A549 (cell line): ENCODE measurements around the gene RNF126. TPM values are rescaled to one million over a fixed set of nuclear protein-coding genes. Genes with fewer than 3 reads are reported as not detected.

Experiments
- ATAC-seq, 2 experiments: fragments of 200-7000 bp in 1 of 2; fragments of >200 bp in 1 of 2; cut with Nextera tagmentation in 1 of 2; cut with Tn5 transposase in 1 of 2; 3 replicates each; pipeline versions ENCODE4 v1.8.0 to v1.9.1; 2018 to 2020; ENCODE audit warnings: mild to moderate bottlenecking in 1 of 2, moderate library complexity in 1 of 2
- CTCF ChIA-PET: fragments of 300-600 bp; sonication (Branson Sonifier 250); formaldehyde crosslinking; extraction: SDS; loops from one replicate; lab custom pipeline; 2021; ENCODE audit warnings: antibody characterized with exemption, inconsistent platforms; lab: Yijun Ruan, JAX
- POLR2A ChIA-PET: fragments of 350-600 bp; formaldehyde crosslinking; extraction: SDS; loops from one replicate; lab custom pipeline; 2021; ENCODE audit warnings: antibody characterized with exemption, inconsistent platforms; lab: Yijun Ruan, JAX
- DNase-seq, 2 experiments: peaks; one replicate each; pipeline versions ENCODE4 v3.0.0 to v3.0.0-alpha.2; 2011 to 2016; ENCODE audit warnings: low read depth in 1 of 2, low spot score in 1 of 2
- FAIRE-seq: peaks from 2 replicates; lab custom pipeline; 2011; peaks lifted over from hg19 to GRCh38; lab: Jason Lieb, UNC
- H3K27ac ChIP-seq, 2 experiments: fragments of >200 bp; sonication (Bioruptor Twin); formaldehyde crosslinking; 3 replicates each; pipeline ENCODE4 v1.5.1; 2016 to 2017
- H3K4me1 ChIP-seq: fragments of >200 bp; sonication (Bioruptor Twin); formaldehyde crosslinking; 3 replicates; pipeline ENCODE4 v1.6.1; 2016
- H3K4me2 ChIP-seq: fragments of >200 bp; sonication (Bioruptor Twin); formaldehyde crosslinking; 3 replicates; pipeline ENCODE4 v1.6.1; 2016
- H3K4me3 ChIP-seq: fragments of >200 bp; sonication (Bioruptor Twin); formaldehyde crosslinking; 3 replicates; pipeline ENCODE4 v1.5.1; 2016
- H3K9me3 ChIP-seq: fragments of >200 bp; sonication (Bioruptor Twin); formaldehyde crosslinking; 3 replicates; pipeline ENCODE4 v1.6.1; 2016
- CBX8 ChIP-seq: fragments of 200-600 bp; sonication (generic); IDR thresholded peaks from 2 replicates; pipeline ENCODE4 v1.6.1; 2016
- CEBPB ChIP-seq, 2 experiments: fragments of >200 bp in 1 of 2; sonication (Bioruptor Twin) in 1 of 2; formaldehyde crosslinking in 1 of 2; IDR thresholded peaks; 2 replicates each; pipeline ENCODE4 v1.6.1; 2012 to 2016
- CTCF ChIP-seq: fragments of >200 bp; sonication (Bioruptor Twin); formaldehyde crosslinking; IDR thresholded peaks from 3 replicates; pipeline ENCODE4 v1.5.1; 2016
- EP300 ChIP-seq, 2 experiments: fragments of >200 bp; sonication (Bioruptor Twin); formaldehyde crosslinking; IDR thresholded peaks; 2 replicates in 1 of 2; 3 replicates in 1 of 2; pipeline ENCODE4 v1.6.1; 2016 to 2017
- FOSB ChIP-seq: fragments of 250-450 bp; sonication (Bioruptor Pico); IDR thresholded peaks from 2 replicates; pipeline ENCODE4 v1.5.0; 2020; ENCODE audit warnings: mild to moderate bottlenecking, moderate library complexity
- GATA3 ChIP-seq: IDR thresholded peaks from 2 replicates; pipeline ENCODE4 v1.6.1; 2012; ENCODE audit warnings: borderline replicate concordance
- HEYL ChIP-seq: fragments of 250-450 bp; sonication (Bioruptor Pico); IDR thresholded peaks from 2 replicates; pipeline ENCODE4 v1.8.0; 2021; ENCODE audit warnings: mild to moderate bottlenecking, moderate library complexity
- HMGXB4 ChIP-seq: fragments of 250-450 bp; sonication (Bioruptor Pico); IDR thresholded peaks from 2 replicates; pipeline ENCODE4 v1.5.0; 2021; ENCODE audit warnings: mild to moderate bottlenecking, moderate library complexity, borderline replicate concordance
- KDM5A ChIP-seq: fragments of 200-600 bp; sonication (generic); IDR thresholded peaks from 2 replicates; pipeline ENCODE4 v1.6.1; 2016; ENCODE audit warnings: antibody characterized with exemption, mild to moderate bottlenecking
- PBX3 ChIP-seq: IDR thresholded peaks from 2 replicates; pipeline ENCODE4 v1.6.1; 2012
- POLR2A ChIP-seq: IDR thresholded peaks from 2 replicates; pipeline ENCODE4 v1.6.1; 2012; ENCODE audit warnings: mild to moderate bottlenecking, low read length
- RARB ChIP-seq: fragments of 250-450 bp; sonication (Bioruptor Pico); IDR thresholded peaks from 2 replicates; pipeline ENCODE4 v1.8.0; 2021; ENCODE audit warnings: mild to moderate bottlenecking, moderate library complexity
- RCOR1 ChIP-seq: fragments of 150-350 bp; IDR thresholded peaks from 2 replicates; pipeline ENCODE4 v1.6.1; 2014; ENCODE audit warnings: antibody characterized with exemption, low read length, low read depth
- RNF2 ChIP-seq: fragments of 200-600 bp; sonication (generic); IDR thresholded peaks from 2 replicates; pipeline ENCODE4 v1.6.1; 2016; ENCODE audit warnings: low read depth, mild to moderate bottlenecking, antibody characterized with exemption, moderate library complexity, borderline replicate concordance
- SREBF2 ChIP-seq: fragments of 450-650 bp; IDR thresholded peaks from 2 replicates; pipeline ENCODE4 v1.6.1; 2014; ENCODE audit warnings: mild to moderate bottlenecking, moderate library complexity
- TFCP2L1 ChIP-seq: fragments of 250-450 bp; sonication (Bioruptor Pico); IDR thresholded peaks from 2 replicates; pipeline ENCODE4 v1.5.0; 2021; ENCODE audit warnings: mild to moderate bottlenecking
- ZFP36 ChIP-seq: fragments of 450-650 bp; IDR thresholded peaks from 2 replicates; pipeline ENCODE4 v1.6.1; 2014; ENCODE audit warnings: borderline replicate concordance; ENCODE audit not compliant: partially characterized antibody
- ZSCAN20 ChIP-seq: fragments of 250-450 bp; sonication (Bioruptor Pico); IDR thresholded peaks from 2 replicates; pipeline ENCODE4 v1.8.0; 2022; ENCODE audit warnings: mild to moderate bottlenecking, moderate library complexity
- WGBS: methylation state at CpG from one replicate; pipeline ENCODE4 v1.1.6; 2017; ENCODE audit errors: missing lambda C conversion rate; 5-methylcytosine and 5-hydroxymethylcytosine counted together
- polyA plus RNA-seq, 4 experiments: library from polyadenylated mRNA; depleted of rRNA in 3 of 4; stranded (reverse); fragments of >200 nt; fragmentation: RNase III in 1 of 4; extraction: RNeasy Plus Mini Kit Qiagen cat#74134 plus additional on column Dnase treatment in 1 of 4; gene quantifications; 2 replicates in 3 of 4; 3 replicates in 1 of 4; pipeline ENCODE4 v1.2.3, GENCODE V29; 2011 to 2017

Gene RNF126
- polyA plus RNA-seq, 2 of the 4 experiments (the other 2 are of a cell fraction), result 3.1 to 35.0 TPM

- 64% methylated on average over 4 of the region's 17 CpGs for WGBS
- H3K4me1 ChIP-seq, result peaks cover 10% of the 10 kb centered on the region; the same call in 2 of the 3 replicates
- ChIA-PET CTCF (interaction anchor here (1.0 to 3.0 kb wide), 5 partner anchors 12 to 103 kb away, joined by 3 to 17 read pairs (median 3); no protein-coding TSS in a partner anchor), POLR2A (interaction anchor here (1.3 kb wide), 1 partner anchor 17 kb away, joined by 5 read pairs; no protein-coding TSS in a partner anchor)
- FAIRE-seq (no peak), ATAC-seq (peak; percentile 4 to 27; a peak in 3 of 6 replicates), DNase-seq (no peak)
- no peak overlapping the region for H3K4me2 ChIP-seq
- TF ChIP-seq EP300 (IDR thresholded peaks at IDR 0.05), result no peak
- TF ChIP-seq FOSB (CRISPR knock-in tag), result no peak
- no peak for TF ChIP-seq TFCP2L1 (CRISPR knock-in tag)
- TF ChIP-seq RCOR1, result no peak
- no peak for TF ChIP-seq CTCF
- TF ChIP-seq KDM5A, result no peak
- TF ChIP-seq RARB (CRISPR knock-in tag), result no peak
- TF ChIP-seq POLR2A, result no peak
- TF ChIP-seq ZSCAN20 (CRISPR knock-in tag), result no peak
- TF ChIP-seq HMGXB4 (CRISPR knock-in tag), result no peak
- H3K27ac ChIP-seq, result peak overlapping the region in 1 of 2 experiments; percentile 10; a peak in 1 of 6 replicates
- no peaks in the 10 kb centered on the region for H3K9me3 ChIP-seq
- H3K4me3 ChIP-seq, result no peak overlapping the region
Measured at GRCh38 chr19:686589-687297, 23.7 kb upstream of the RNF126 start.

- no peak overlapping the region; a peak in 1 of 6 replicates for H3K27ac ChIP-seq
- H3K4me1 ChIP-seq, result peaks cover 14% of the 10 kb centered on the region; the same call in 2 of the 3 replicates
- H3K9me3 ChIP-seq, result no peaks in the 10 kb centered on the region
- POLR2A ChIA-PET, result interaction anchor here (1.3 kb wide), 1 partner anchor 18 kb away, joined by 5 read pairs; no protein-coding TSS in a partner anchor
- no peak overlapping the region for H3K4me2 ChIP-seq
- ATAC-seq, result 0 out of 6 replicates have a peak, but pooled peaks of 1 of the 2 experiments have one; percentile 1
- 85% methylated on average over 25 of the region's 31 CpGs for WGBS
- TF ChIP-seq CEBPB (IDR thresholded peaks at IDR 0.05) (no peak), HEYL (no peak), GATA3 (no peak), RNF2 (no peak), PBX3 (no peak), EP300 (IDR thresholded peaks at IDR 0.05) (no peak), ZFP36 (no peak), SREBF2 (no peak), CBX8 (no peak)
- CTCF ChIA-PET, result interaction anchor here (3.0 kb wide), 1 partner anchor 49 kb away, joined by 17 read pairs; no protein-coding TSS in a partner anchor
- DNase-seq, result no peak
- FAIRE-seq, result no peak
- no peak overlapping the region for H3K4me3 ChIP-seq
Measured at GRCh38 chr19:685454-685931, 22.5 kb upstream of the RNF126 start.
